ENCODE data around the gene LUZP2.

Gene LUZP2

DNA sequence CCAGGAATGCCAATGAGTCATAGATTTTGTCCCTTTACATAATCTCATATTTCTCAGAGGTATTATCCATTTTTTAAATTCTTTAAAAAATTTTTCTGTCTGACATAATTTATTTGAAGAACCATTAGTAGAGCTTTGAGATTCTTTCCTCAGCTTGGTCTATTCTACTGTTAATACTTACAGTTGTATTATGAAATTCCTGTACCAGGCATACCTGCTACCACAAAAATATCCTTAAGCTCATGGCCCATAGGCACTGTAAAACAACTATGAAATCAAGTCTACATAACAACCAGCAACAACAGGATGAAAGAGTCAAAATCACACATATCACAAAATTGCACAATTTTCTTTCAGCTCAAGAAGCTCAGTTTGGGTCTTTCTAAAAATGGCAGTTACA, 541.3 kb downstream of the LUZP2 start:
- no peaks in the 10 kb centered on the region for H3K27me3 ChIP-seq (ENCODE audit: low read depth, low read length)
- no peaks in the 10 kb centered on the region for H3K36me3 ChIP-seq (ENCODE audit: control insufficient read depth in 1 of 2, insufficient read depth in 2 of 2, low read length in 2 of 2)
- no peaks in the 10 kb centered on the region for H3K4me1 ChIP-seq (ENCODE audit: control insufficient read depth in 1 of 2, insufficient read depth in 2 of 2, low read length in 2 of 2)
- H3K9me3 ChIP-seq (ENCODE audit: control insufficient read depth in 1 of 2, low read length in 2 of 2), result no peaks in the 10 kb centered on the region
- no peak overlapping the region for H3K27ac ChIP-seq (ENCODE audit: low read length)
- H3K4me3 ChIP-seq (ENCODE audit: low read depth in 1 of 2, low read length in 2 of 2), result no peak overlapping the region

DNA sequence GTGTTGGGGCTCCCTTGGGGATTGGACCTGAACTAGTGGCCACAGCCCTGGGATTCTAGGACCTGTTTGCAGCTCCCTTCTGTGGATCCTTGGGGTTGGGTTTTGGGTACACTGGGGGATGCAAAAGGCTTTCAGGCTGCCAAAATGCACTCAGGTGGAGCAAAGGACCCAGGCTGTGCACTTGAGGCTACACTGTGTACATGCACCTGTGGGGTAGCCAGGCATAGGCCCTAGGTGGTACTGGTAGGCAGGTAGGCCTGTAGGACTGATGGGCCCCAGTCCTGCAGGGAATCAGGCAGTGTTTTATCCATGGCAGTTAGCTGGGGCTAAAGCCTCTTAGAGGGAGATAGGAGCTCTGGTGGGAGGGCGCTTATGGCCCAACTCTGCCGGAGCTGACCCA, 542.3 kb downstream of the LUZP2 start:
- Histone ChIP-seq H3K4me3 (ENCODE audit: low read depth in 1 of 2, low read length in 2 of 2) (no peak overlapping the region), H3K4me1 (ENCODE audit: control insufficient read depth in 1 of 2, insufficient read depth in 2 of 2, low read length in 2 of 2) (no peaks in the 10 kb centered on the region), H3K27me3 (ENCODE audit: low read depth, low read length) (no peaks in the 10 kb centered on the region), H3K27ac (ENCODE audit: low read length) (no peak overlapping the region), H3K9me3 (ENCODE audit: control insufficient read depth in 1 of 2, low read length in 2 of 2) (no peaks in the 10 kb centered on the region), H3K36me3 (ENCODE audit: control insufficient read depth in 1 of 2, insufficient read depth in 2 of 2, low read length in 2 of 2) (no peaks in the 10 kb centered on the region)

DNA sequence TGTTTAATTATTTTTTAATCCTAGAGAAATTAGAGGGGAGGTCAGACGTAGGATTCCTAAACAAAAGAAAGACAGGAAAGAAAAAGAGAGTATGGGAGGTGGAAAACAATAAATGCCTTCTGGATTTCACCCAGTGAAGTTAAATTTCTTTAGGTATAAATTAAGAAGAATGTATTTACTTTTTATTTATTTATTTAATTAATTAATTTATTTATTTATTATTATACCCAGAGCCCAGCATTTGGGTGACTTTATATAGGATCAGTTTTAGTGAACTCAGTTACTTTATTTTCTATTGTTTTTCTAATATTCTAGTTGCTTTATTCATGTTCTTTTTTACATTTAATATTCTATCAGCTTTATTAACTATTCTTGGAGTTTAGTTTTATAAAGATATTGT, 551.8 kb downstream of the LUZP2 start:
- H3K27me3 ChIP-seq (ENCODE audit: low read depth, low read length), result no peaks in the 10 kb centered on the region
- H3K36me3 ChIP-seq (ENCODE audit: control insufficient read depth in 1 of 2, insufficient read depth in 2 of 2, low read length in 2 of 2), result no peaks in the 10 kb centered on the region
- no peak overlapping the region for H3K4me3 ChIP-seq (ENCODE audit: low read depth in 1 of 2, low read length in 2 of 2)
- no peaks in the 10 kb centered on the region for H3K9me3 ChIP-seq (ENCODE audit: control insufficient read depth in 1 of 2, low read length in 2 of 2)
- H3K27ac ChIP-seq (ENCODE audit: low read length), result no peak overlapping the region
- no peaks in the 10 kb centered on the region for H3K4me1 ChIP-seq (ENCODE audit: control insufficient read depth in 1 of 2, insufficient read depth in 2 of 2, low read length in 2 of 2)

DNA sequence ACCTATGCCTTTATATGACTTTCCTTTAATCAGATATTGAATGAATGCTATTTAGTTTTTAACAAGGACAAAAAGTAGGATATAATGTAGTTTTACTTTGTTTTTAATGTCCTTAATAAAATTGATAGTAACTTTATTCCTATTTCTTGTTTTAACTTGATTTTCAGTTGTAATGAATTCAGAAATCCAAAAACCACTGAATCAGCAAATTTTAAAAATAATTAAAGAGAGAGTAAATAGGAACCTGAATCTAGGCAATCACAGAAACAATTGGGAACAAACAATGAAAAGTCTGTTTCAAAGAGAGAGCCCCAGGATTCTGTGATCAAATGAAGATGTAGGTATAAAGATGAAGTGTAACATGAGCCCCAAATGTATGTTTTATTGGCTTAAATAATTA, 556.0 kb downstream of the LUZP2 start:
- no peak overlapping the region for H3K4me3 ChIP-seq (ENCODE audit: low read depth in 1 of 2, low read length in 2 of 2)
- H3K27me3 ChIP-seq (ENCODE audit: low read depth, low read length), result no peaks in the 10 kb centered on the region
- H3K4me1 ChIP-seq (ENCODE audit: control insufficient read depth in 1 of 2, insufficient read depth in 2 of 2, low read length in 2 of 2), result no peaks in the 10 kb centered on the region
- H3K9me3 ChIP-seq (ENCODE audit: control insufficient read depth in 1 of 2, low read length in 2 of 2), result no peaks in the 10 kb centered on the region
- no peak overlapping the region for H3K27ac ChIP-seq (ENCODE audit: low read length)
- H3K36me3 ChIP-seq (ENCODE audit: control insufficient read depth in 1 of 2, insufficient read depth in 2 of 2, low read length in 2 of 2), result no peaks in the 10 kb centered on the region

DNA sequence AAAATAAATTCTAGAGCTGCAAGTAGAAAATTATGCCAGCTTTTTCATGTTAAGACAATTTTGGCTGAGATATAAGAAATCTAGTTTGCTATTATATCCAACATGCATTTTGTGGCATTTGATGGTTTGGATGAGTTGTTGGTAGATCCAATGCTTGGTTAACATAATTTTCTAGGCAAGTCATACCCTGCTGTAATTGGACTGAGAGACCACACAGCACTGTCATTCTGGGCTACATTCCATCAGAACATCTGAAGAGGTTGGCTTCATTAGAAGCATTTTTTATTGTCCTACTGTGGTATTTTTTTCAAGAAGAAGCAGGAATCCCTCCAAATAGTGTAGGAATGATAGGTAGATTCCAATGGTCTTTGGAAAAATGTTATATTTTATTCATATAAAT, 561.0 kb downstream of the LUZP2 start:
- Histone ChIP-seq H3K4me1 (ENCODE audit: control insufficient read depth in 1 of 2, insufficient read depth in 2 of 2, low read length in 2 of 2) (no peaks in the 10 kb centered on the region), H3K36me3 (ENCODE audit: control insufficient read depth in 1 of 2, insufficient read depth in 2 of 2, low read length in 2 of 2) (no peaks in the 10 kb centered on the region), H3K27ac (ENCODE audit: low read length) (no peak overlapping the region), H3K4me3 (ENCODE audit: low read depth in 1 of 2, low read length in 2 of 2) (no peak overlapping the region), H3K27me3 (ENCODE audit: low read depth, low read length) (no peaks in the 10 kb centered on the region), H3K9me3 (ENCODE audit: control insufficient read depth in 1 of 2, low read length in 2 of 2) (no peaks in the 10 kb centered on the region)

DNA sequence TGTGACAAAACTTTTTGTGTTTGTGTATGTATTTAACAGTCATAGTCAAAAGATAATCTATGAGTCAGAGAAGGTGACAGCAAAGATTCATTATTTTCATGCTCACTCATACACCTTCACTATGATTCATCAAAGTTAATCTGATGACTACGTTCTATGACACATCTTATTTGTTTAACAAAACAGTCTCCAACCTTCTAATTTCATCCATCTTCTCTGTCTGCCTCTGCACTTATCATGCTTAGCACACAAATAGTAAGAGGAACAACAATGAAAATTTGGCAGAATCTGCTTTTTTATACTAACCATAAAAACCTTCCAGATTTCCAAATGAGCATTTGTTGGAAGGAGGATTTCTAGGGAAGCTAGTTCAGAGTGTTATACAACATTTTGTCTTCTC, 568.9 kb downstream of the LUZP2 start:
- Histone ChIP-seq H3K27ac (ENCODE audit: low read length) (no peak overlapping the region), H3K36me3 (ENCODE audit: control insufficient read depth in 1 of 2, insufficient read depth in 2 of 2, low read length in 2 of 2) (no peaks in the 10 kb centered on the region), H3K27me3 (ENCODE audit: low read depth, low read length) (no peaks in the 10 kb centered on the region), H3K4me1 (ENCODE audit: control insufficient read depth in 1 of 2, insufficient read depth in 2 of 2, low read length in 2 of 2) (no peaks in the 10 kb centered on the region), H3K9me3 (ENCODE audit: control insufficient read depth in 1 of 2, low read length in 2 of 2) (no peaks in the 10 kb centered on the region), H3K4me3 (ENCODE audit: low read depth in 1 of 2, low read length in 2 of 2) (no peak overlapping the region)

DNA sequence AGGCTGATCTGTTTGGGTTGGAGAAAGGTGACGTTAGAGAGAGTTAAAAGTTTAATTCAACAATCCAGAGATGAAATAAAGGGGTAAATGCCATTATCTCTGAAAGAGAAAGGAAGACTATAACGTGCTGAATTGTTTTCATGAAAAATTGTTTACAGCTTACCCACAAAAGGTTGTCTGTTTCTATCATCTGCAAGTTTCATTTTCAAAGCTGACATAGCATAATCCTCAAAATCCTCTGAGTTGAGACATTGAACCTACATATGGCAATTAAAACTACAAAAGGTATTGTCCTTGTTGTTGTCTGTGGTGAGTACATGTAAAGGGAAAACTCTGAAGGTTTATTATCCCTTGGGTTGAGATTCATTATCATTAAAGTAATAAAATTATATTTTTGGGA, 569.9 kb downstream of the LUZP2 start:
- Histone ChIP-seq H3K4me3 (ENCODE audit: low read depth in 1 of 2, low read length in 2 of 2) (no peak overlapping the region), H3K9me3 (ENCODE audit: control insufficient read depth in 1 of 2, low read length in 2 of 2) (no peaks in the 10 kb centered on the region), H3K4me1 (ENCODE audit: control insufficient read depth in 1 of 2, insufficient read depth in 2 of 2, low read length in 2 of 2) (no peaks in the 10 kb centered on the region), H3K27ac (ENCODE audit: low read length) (no peak overlapping the region), H3K27me3 (ENCODE audit: low read depth, low read length) (no peaks in the 10 kb centered on the region), H3K36me3 (ENCODE audit: control insufficient read depth in 1 of 2, insufficient read depth in 2 of 2, low read length in 2 of 2) (no peaks in the 10 kb centered on the region)

DNA sequence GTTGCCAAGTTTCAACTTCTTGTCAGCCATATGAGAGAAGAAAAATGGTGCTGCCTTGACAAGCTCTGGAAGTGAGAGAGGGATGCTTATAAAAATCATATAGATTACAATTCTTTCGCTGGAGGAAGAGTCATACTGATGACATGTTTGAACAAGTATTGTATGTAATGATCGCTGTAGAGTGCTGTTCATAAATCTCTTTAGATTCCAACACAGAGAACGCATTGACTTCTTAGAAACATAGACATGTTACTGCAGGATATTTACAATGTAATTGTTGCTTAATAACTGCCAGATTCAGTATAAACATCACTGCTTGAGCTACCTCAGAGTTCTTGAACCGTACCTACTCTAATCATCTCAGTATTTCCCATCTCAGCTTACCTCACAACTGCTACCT, 571.6 kb downstream of the LUZP2 start:
- Histone ChIP-seq H3K4me1 (ENCODE audit: control insufficient read depth in 1 of 2, insufficient read depth in 2 of 2, low read length in 2 of 2) (no peaks in the 10 kb centered on the region), H3K4me3 (ENCODE audit: low read depth in 1 of 2, low read length in 2 of 2) (no peak overlapping the region), H3K36me3 (ENCODE audit: control insufficient read depth in 1 of 2, insufficient read depth in 2 of 2, low read length in 2 of 2) (no peaks in the 10 kb centered on the region), H3K9me3 (ENCODE audit: control insufficient read depth in 1 of 2, low read length in 2 of 2) (no peaks in the 10 kb centered on the region), H3K27ac (ENCODE audit: low read length) (no peak overlapping the region), H3K27me3 (ENCODE audit: low read depth, low read length) (no peaks in the 10 kb centered on the region)

DNA sequence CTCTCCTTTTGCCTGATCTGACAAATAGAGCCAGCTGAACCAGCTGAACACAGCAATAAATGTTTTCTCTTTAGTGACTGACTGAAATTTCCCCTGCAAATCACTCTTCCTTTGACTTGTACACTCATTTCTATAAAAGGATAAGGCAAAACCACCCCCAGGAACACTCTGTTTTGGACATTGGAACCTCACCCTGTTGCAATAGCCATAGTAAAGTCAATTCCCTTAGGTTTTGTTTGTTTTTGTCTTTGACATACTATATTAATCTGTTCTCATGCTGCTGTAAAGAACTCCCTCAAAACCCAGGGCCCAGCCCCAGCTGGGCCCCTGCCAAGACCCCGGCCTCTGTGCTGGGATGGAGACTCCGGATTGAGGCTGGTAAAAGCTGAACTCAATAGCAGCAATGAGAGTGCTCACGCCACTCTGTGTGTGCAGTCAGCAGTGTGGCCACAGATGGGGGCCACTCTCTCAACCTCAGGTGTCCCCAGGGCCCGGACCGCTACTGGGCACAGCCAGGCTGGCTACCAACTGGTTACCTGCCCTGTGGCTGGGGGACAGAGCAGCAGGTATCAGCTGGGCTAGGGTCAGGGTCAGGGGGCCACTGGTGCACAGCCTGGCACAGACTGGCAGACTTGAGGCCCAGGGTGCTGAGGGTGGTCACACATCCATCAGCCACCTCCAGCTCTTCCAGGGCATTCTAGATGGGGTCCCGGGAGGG, 597.4 kb downstream of the LUZP2 start:
- Histone ChIP-seq H3K4me1 (ENCODE audit: control insufficient read depth in 1 of 2, insufficient read depth in 2 of 2, low read length in 2 of 2) (no peaks in the 10 kb centered on the region), H3K36me3 (ENCODE audit: control insufficient read depth in 1 of 2, insufficient read depth in 2 of 2, low read length in 2 of 2) (no peaks in the 10 kb centered on the region), H3K27ac (ENCODE audit: low read length) (no peak overlapping the region)

DNA sequence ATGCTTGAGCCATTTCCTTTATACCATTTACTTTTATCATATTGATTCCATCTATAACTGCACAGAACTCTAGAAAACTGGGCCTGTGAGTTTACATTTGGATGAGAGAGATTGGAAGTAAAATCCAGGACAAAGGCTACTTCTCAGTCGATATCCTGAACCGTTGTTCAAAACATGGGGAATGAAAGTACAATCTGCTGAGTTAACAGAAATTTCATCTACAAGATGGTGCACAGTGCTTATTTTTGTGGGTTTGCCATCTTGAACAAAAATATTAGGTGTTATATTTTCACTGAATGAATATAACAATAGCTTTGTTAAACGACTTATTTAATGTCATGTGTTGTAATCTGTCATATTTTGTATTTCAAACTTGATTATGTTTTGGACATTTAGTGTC, 622.6 kb downstream of the LUZP2 start:
- Histone ChIP-seq H3K4me1 (ENCODE audit: control insufficient read depth in 1 of 2, insufficient read depth in 2 of 2, low read length in 2 of 2) (no peaks in the 10 kb centered on the region), H3K4me3 (ENCODE audit: low read depth in 1 of 2, low read length in 2 of 2) (no peak overlapping the region), H3K27ac (ENCODE audit: low read length) (no peak overlapping the region), H3K36me3 (ENCODE audit: control insufficient read depth in 1 of 2, insufficient read depth in 2 of 2, low read length in 2 of 2) (no peaks in the 10 kb centered on the region), H3K9me3 (ENCODE audit: control insufficient read depth in 1 of 2, low read length in 2 of 2) (no peaks in the 10 kb centered on the region), H3K27me3 (ENCODE audit: low read depth, low read length) (no peaks in the 10 kb centered on the region)

More for the DNA sequence above, 597.4 kb downstream of the LUZP2 start:
- Histone ChIP-seq H3K4me3 (ENCODE audit: low read depth in 1 of 2, low read length in 2 of 2) (no peak overlapping the region), H3K9me3 (ENCODE audit: control insufficient read depth in 1 of 2, low read length in 2 of 2) (no peaks in the 10 kb centered on the region), H3K27me3 (ENCODE audit: low read depth, low read length) (no peaks in the 10 kb centered on the region)

Measured in muscle layer of duodenum (tissue), 2 donors.